Neural progenitor cell (in vitro differentiated cells): Measurements from ENCODE around the gene CEP164. TPM values are rescaled to one million over a fixed set of nuclear protein-coding genes. Genes with fewer than 3 reads are reported as not detected.
"Not testable (repeated sequence)": the region's sequence is repeated elsewhere in the genome, so short reads cannot be mapped to it uniquely, and the experiment has no call there.

Experiments used
- DNase-seq: peaks from one replicate; pipeline ENCODE4 v3.0.0-alpha.2; 2016; ENCODE audit warnings: low spot score
- H2AFZ ChIP-seq: fragments of 200-600 bp; sonication (generic); replicated peaks from 2 replicates; pipeline ENCODE4 v1.6.1; 2016; ENCODE audit warnings: antibody characterized with exemption
- H3F3A ChIP-seq: fragments of 200-600 bp; sonication (generic); 2 replicates; pipeline ENCODE4 v1.6.1; 2016; ENCODE audit warnings: antibody characterized with exemption, low read depth
- H3K27ac ChIP-seq: fragments of 200-600 bp; sonication (generic); 2 replicates; pipeline ENCODE4 v1.5.1; 2016; ENCODE audit warnings: mild to moderate bottlenecking
- H3K27me3 ChIP-seq: fragments of 200-600 bp; sonication (generic); 2 replicates; pipeline ENCODE4 v1.6.1; 2016; ENCODE audit warnings: mild to moderate bottlenecking, moderate library complexity
- H3K36me3 ChIP-seq: fragments of 200-600 bp; sonication (generic); 2 replicates; pipeline ENCODE4 v1.5.1; 2016
- H3K4me1 ChIP-seq: fragments of 200-600 bp; sonication (generic); 2 replicates; pipeline ENCODE4 v1.6.1; 2016; ENCODE audit warnings: mixed run types
- H3K4me2 ChIP-seq: fragments of 200-600 bp; sonication (generic); 2 replicates; pipeline ENCODE4 v1.6.1; 2016
- H3K4me3 ChIP-seq: fragments of 200-600 bp; sonication (generic); 2 replicates; pipeline ENCODE4 v1.5.1; 2016
- H3K79me2 ChIP-seq: fragments of 200-600 bp; sonication (generic); 2 replicates; pipeline ENCODE4 v1.6.1; 2016; ENCODE audit warnings: low read depth
- H3K9ac ChIP-seq: fragments of 200-600 bp; sonication (generic); 2 replicates; pipeline ENCODE4 v1.6.1; 2016
- H3K9me3 ChIP-seq: fragments of 200-600 bp; sonication (generic); 2 replicates; pipeline ENCODE4 v1.5.1; 2016; ENCODE audit warnings: low read depth
- H4K20me1 ChIP-seq: fragments of 200-600 bp; sonication (generic); 2 replicates; pipeline ENCODE4 v1.6.1; 2016; ENCODE audit warnings: low read depth
- H3K27ac Mint-ChIP-seq: 3 replicates; pipeline ENCODE4 v1.8.0; 2021; ENCODE audit warnings: mixed read lengths
- H3K27me3 Mint-ChIP-seq: 2 replicates; pipeline ENCODE4 v1.8.0; 2022; ENCODE audit warnings: low read depth, mild to moderate bottlenecking, inconsistent platforms, moderate library complexity, mixed read lengths; ENCODE audit not compliant: insufficient read depth
- H3K36me3 Mint-ChIP-seq: 3 replicates; pipeline ENCODE4 v1.8.0; 2021; ENCODE audit warnings: mixed read lengths
- H3K4me1 Mint-ChIP-seq: 3 replicates; pipeline ENCODE4 v1.8.0; 2021; ENCODE audit warnings: mixed read lengths
- H3K4me3 Mint-ChIP-seq: 3 replicates; pipeline ENCODE4 v1.8.0; 2021; ENCODE audit warnings: mild to moderate bottlenecking, moderate library complexity, mixed read lengths
- H3K9me3 Mint-ChIP-seq: 3 replicates; pipeline ENCODE4 v1.8.0; 2020; ENCODE audit warnings: mixed read lengths
- CTCF ChIP-seq: fragments of 200-600 bp; sonication (generic); IDR thresholded peaks from 2 replicates; pipeline ENCODE4 v1.5.1; 2017; ENCODE audit warnings: antibody characterized with exemption, mild to moderate bottlenecking
- EZH2 ChIP-seq: fragments of 200-600 bp; sonication (generic); IDR thresholded peaks from 2 replicates; pipeline ENCODE4 v1.6.1; 2017; ENCODE audit warnings: antibody characterized with exemption, mild to moderate bottlenecking, moderate library complexity
- EZH2phosphoT487 ChIP-seq: fragments of 200-600 bp; sonication (generic); IDR thresholded peaks from 2 replicates; pipeline ENCODE4 v1.6.1; 2017; ENCODE audit warnings: antibody characterized with exemption
- total RNA-seq: library from RNA; depleted of rRNA; stranded (reverse); fragments of >200 nt; gene quantifications from 2 replicates; pipeline ENCODE4 v1.2.3, GENCODE V29; 2015; ENCODE audit warnings: low replicate concordance

CEP164 gene
- total RNA-seq, 1 donor from 2014 or later, result 24.2 TPM

GRCh38 chr11:117453886-117454563 lies 126.4 kb downstream of the CEP164 start:
- Histone ChIP-seq H4K20me1 (no peaks in the 10 kb centered on the region), H3K9ac (no peak overlapping the region), H3K27ac (no peak overlapping the region), H3K9me3 (peaks cover 3% of the 10 kb centered on the region), H3K4me3 (no peak overlapping the region), H3F3A (no peaks in the 10 kb centered on the region), H2AFZ (no peak overlapping the region), H3K36me3 (no peaks in the 10 kb centered on the region), H3K4me1 (no peaks in the 10 kb centered on the region), H3K27me3 (no peaks in the 10 kb centered on the region), H3K4me2 (no peak overlapping the region), H3K79me2 (no peaks in the 10 kb centered on the region)
- Mint-ChIP-seq H3K36me3 (no peaks in the 10 kb centered on the region), H3K4me3 (no peak overlapping the region), H3K4me1 (peaks cover 2% of the 10 kb centered on the region), H3K27ac (no peak overlapping the region), H3K9me3 (peaks cover 22% of the 10 kb centered on the region), H3K27me3 (peaks cover 7% of the 10 kb centered on the region)
- no peak for TF ChIP-seq EZH2phosphoT487
- no peak for TF ChIP-seq EZH2
- no peak for TF ChIP-seq CTCF
- DNase-seq, result no peak

- peaks cover 3% of the 10 kb centered on the region for H3K9me3 ChIP-seq
- Mint-ChIP-seq H3K9me3 (peaks cover 22% of the 10 kb centered on the region), H3K4me1 (peaks cover 2% of the 10 kb centered on the region), H3K27ac (no peak overlapping the region), H3K27me3 (peaks cover 9% of the 10 kb centered on the region), H3K36me3 (no peaks in the 10 kb centered on the region), H3K4me3 (no peak overlapping the region)
- H3K79me2 ChIP-seq, result no peaks in the 10 kb centered on the region
- no peak for DNase-seq
- H3K27ac ChIP-seq, result no peak overlapping the region
- TF ChIP-seq CTCF, result no peak
- TF ChIP-seq EZH2phosphoT487, result no peak
- TF ChIP-seq EZH2, result no peak
- no peak overlapping the region for H3K9ac ChIP-seq
- no peak overlapping the region for H2AFZ ChIP-seq
- H3K27me3 ChIP-seq, result no peaks in the 10 kb centered on the region
- no peaks in the 10 kb centered on the region for H3F3A ChIP-seq
- no peaks in the 10 kb centered on the region for H3K4me1 ChIP-seq
- H3K4me2 ChIP-seq, result no peak overlapping the region
- H3K4me3 ChIP-seq, result no peak overlapping the region
- no peaks in the 10 kb centered on the region for H4K20me1 ChIP-seq
- no peaks in the 10 kb centered on the region for H3K36me3 ChIP-seq
These were observed 126.9 kb downstream of the CEP164 start for GRCh38 chr11:117454564-117454917.

- Histone ChIP-seq H3K79me2 (no peaks in the 10 kb centered on the region), H3K4me1 (no peaks in the 10 kb centered on the region), H3K9ac (no peak overlapping the region), H3K27ac (no peak overlapping the region), H3K9me3 (peaks cover 3% of the 10 kb centered on the region), H3K4me3 (no peak overlapping the region), H3F3A (no peaks in the 10 kb centered on the region), H3K27me3 (no peaks in the 10 kb centered on the region), H2AFZ (no peak overlapping the region), H3K4me2 (no peak overlapping the region), H4K20me1 (no peaks in the 10 kb centered on the region), H3K36me3 (no peaks in the 10 kb centered on the region)
- peaks cover 10% of the 10 kb centered on the region for H3K27me3 Mint-ChIP-seq
- no peak overlapping the region for H3K4me3 Mint-ChIP-seq
- peaks cover 22% of the 10 kb centered on the region for H3K9me3 Mint-ChIP-seq
- no peak overlapping the region for H3K27ac Mint-ChIP-seq
- TF ChIP-seq CTCF (no peak), EZH2phosphoT487 (no peak), EZH2 (no peak)
- peaks cover 10% of the 10 kb centered on the region for H3K4me1 Mint-ChIP-seq
- no peaks in the 10 kb centered on the region for H3K36me3 Mint-ChIP-seq
- DNase-seq, result no peak
These were observed 128.5 kb downstream of the CEP164 start for GRCh38 chr11:117456027-117456720.

- H3K27me3 ChIP-seq, H3K9ac ChIP-seq, H3K27ac Mint-ChIP-seq, H3K36me3 ChIP-seq, H3F3A ChIP-seq, H3K4me1 Mint-ChIP-seq, H4K20me1 ChIP-seq, H3K4me3 Mint-ChIP-seq, H3K79me2 ChIP-seq, H3K36me3 Mint-ChIP-seq, H3K4me3 ChIP-seq, H3K4me2 ChIP-seq, DNase-seq, H3K27ac ChIP-seq, H2AFZ ChIP-seq, H3K4me1 ChIP-seq, H3K27me3 Mint-ChIP-seq, H3K9me3 ChIP-seq: not testable (repeated sequence)
- H3K9me3 Mint-ChIP-seq, result peaks cover 22% of the 10 kb centered on the region
These were observed 129.0 kb downstream of the CEP164 start for GRCh38 chr11:117456721-117457029.
